ENCODE data around the gene NCOA7.

- TF ChIP-seq POLR2A (IDR thresholded peaks at IDR 0.05; ENCODE audit: low read depth, low read length) (no peak), TAF1 (IDR thresholded peaks at IDR 0.05; ENCODE audit: low read depth, low read length) (no peak), POU2F2 (IDR thresholded peaks at IDR 0.05; ENCODE audit: low read depth, low read length) (no peak), PAX5 (IDR thresholded peaks at IDR 0.05; ENCODE audit: insufficient read depth, low read length, severe bottlenecking) (no peak), POLR2AphosphoS5 (IDR thresholded peaks at IDR 0.05; ENCODE audit: low read depth, low read length) (no peak), SPI1 (IDR thresholded peaks at IDR 0.05; ENCODE audit: low read depth, low read length) (no peak)
These were observed 131.6 kb downstream of the NCOA7 start for GRCh38 chr6:125922322-125922860.

Measured in GM12891 (cell line).